Mesenchymal stem cell (in vitro differentiated cells and primary cell): ENCODE results near the gene KIF22.

Experiments used
- DNase-seq: peaks from one replicate; pipeline ENCODE4 v3.0.0-alpha.2; 2013
- H2AFZ ChIP-seq: one replicate; pipeline ENCODE4 v1.6.1; 2013; ENCODE audit warnings: low read depth, mild to moderate bottlenecking, control low read depth, inconsistent platforms, low read length, moderate library complexity
- H2AK5ac ChIP-seq: 2 replicates; pipeline ENCODE4 v1.6.1; 2013; ENCODE audit warnings: low read length, moderate library complexity, mild to moderate bottlenecking, inconsistent platforms; ENCODE audit not compliant: severe bottlenecking
- H2BK120ac ChIP-seq: one replicate; pipeline ENCODE4 v1.6.1; 2013; ENCODE audit warnings: low read depth, mild to moderate bottlenecking, inconsistent platforms, low read length, moderate library complexity
- H2BK12ac ChIP-seq, 2 experiments: one replicate each; pipeline ENCODE4 v1.6.1; 2013; ENCODE audit warnings: inconsistent platforms in 2 of 2, low read length in 2 of 2, mild to moderate bottlenecking in 2 of 2, moderate library complexity in 2 of 2, control low read depth in 1 of 2
- H2BK15ac ChIP-seq: one replicate; pipeline ENCODE4 v1.6.1; 2013; ENCODE audit warnings: mild to moderate bottlenecking, low read depth, inconsistent platforms; ENCODE audit not compliant: poor library complexity, severe bottlenecking
- H2BK5ac ChIP-seq: 2 replicates; pipeline ENCODE4 v1.6.1; 2013; ENCODE audit warnings: low read depth, mild to moderate bottlenecking, low read length, control low read depth, inconsistent platforms; ENCODE audit not compliant: poor library complexity, severe bottlenecking
- H3K14ac ChIP-seq, 2 experiments: one replicate each; pipeline ENCODE4 v1.6.1; 2013; ENCODE audit warnings: inconsistent platforms in 2 of 2, low read length in 2 of 2, control low read depth in 1 of 2, mild to moderate bottlenecking in 1 of 2, moderate library complexity in 1 of 2
- H3K18ac ChIP-seq, 2 experiments: one replicate each; pipeline ENCODE4 v1.6.1; 2013; ENCODE audit warnings: inconsistent platforms in 2 of 2, low read length in 2 of 2, control low read depth in 1 of 2, low read depth in 1 of 2, mild to moderate bottlenecking in 1 of 2
- H3K23ac ChIP-seq, 2 experiments: one replicate each; pipeline ENCODE4 v1.6.1; 2013; ENCODE audit warnings: inconsistent platforms in 2 of 2, low read length in 2 of 2, mild to moderate bottlenecking in 2 of 2, moderate library complexity in 2 of 2, control low read depth in 1 of 2
- H3K27ac ChIP-seq: 2 replicates; pipeline ENCODE4 v1.5.1; 2013; ENCODE audit warnings: mild to moderate bottlenecking, moderate library complexity, low read length, control low read depth, inconsistent platforms; ENCODE audit not compliant: poor library complexity, severe bottlenecking
- H3K27me3 ChIP-seq, 2 experiments: 2 replicates each; pipeline versions ENCODE4 v1.6.1 to v1.7.0; 2013; ENCODE audit warnings: low read length in 2 of 2, mild to moderate bottlenecking in 2 of 2, moderate library complexity in 2 of 2, control low read depth in 1 of 2, inconsistent platforms in 1 of 2; ENCODE audit not compliant: control insufficient read depth in 1 of 2, insufficient read depth in 1 of 2
- H3K36me3 ChIP-seq, 2 experiments: 2 replicates each; pipeline versions ENCODE4 v1.6.1 to v1.7.0; 2013; ENCODE audit warnings: low read length in 2 of 2, control low read depth in 1 of 2, inconsistent platforms in 1 of 2, low read depth in 1 of 2, mild to moderate bottlenecking in 1 of 2; ENCODE audit not compliant: insufficient read depth in 2 of 2, control insufficient read depth in 1 of 2
- H3K4ac ChIP-seq, 2 experiments: one replicate each; pipeline ENCODE4 v1.6.1; 2013; ENCODE audit warnings: inconsistent platforms in 2 of 2, low read length in 2 of 2, mild to moderate bottlenecking in 2 of 2, moderate library complexity in 2 of 2, control low read depth in 1 of 2, low read depth in 1 of 2
- H3K4me1 ChIP-seq: 2 replicates; pipeline ENCODE4 v1.6.1; 2013; ENCODE audit warnings: low read depth, low read length, control low read depth; ENCODE audit not compliant: control insufficient read depth, insufficient read depth
- H3K4me2 ChIP-seq: 2 replicates; pipeline ENCODE4 v1.6.1; 2013; ENCODE audit warnings: low read length, mild to moderate bottlenecking, inconsistent platforms; ENCODE audit not compliant: poor library complexity, severe bottlenecking
- H3K4me3 ChIP-seq, 2 experiments: 2 replicates each; pipeline versions ENCODE4 v1.5.1 to v1.7.0; 2013; ENCODE audit warnings: low read length in 2 of 2, mild to moderate bottlenecking in 2 of 2, control low read depth in 1 of 2, low read depth in 1 of 2; ENCODE audit not compliant: insufficient read depth in 1 of 2
- H3K79me1 ChIP-seq: replicated peaks from 2 replicates; pipeline ENCODE4 v1.6.1; 2013; ENCODE audit warnings: mild to moderate bottlenecking, control low read depth, low read length, inconsistent platforms; ENCODE audit not compliant: poor library complexity, severe bottlenecking
- H3K9ac ChIP-seq: 2 replicates; pipeline ENCODE4 v1.7.0; 2013; ENCODE audit warnings: mild to moderate bottlenecking, low read length, moderate library complexity
- H3K9me3 ChIP-seq: 2 replicates; pipeline ENCODE4 v1.7.0; 2013; ENCODE audit warnings: mild to moderate bottlenecking, low read length; ENCODE audit not compliant: control insufficient read depth
- H4K8ac ChIP-seq: one replicate; pipeline ENCODE4 v1.6.1; 2013; ENCODE audit warnings: inconsistent platforms, mild to moderate bottlenecking, low read length, moderate library complexity
- H4K91ac ChIP-seq: one replicate; pipeline ENCODE4 v1.6.1; 2013; ENCODE audit warnings: mild to moderate bottlenecking, low read length, inconsistent platforms
- WGBS: methylation state at CpG from one replicate; pipeline ENCODE4 v1.1.7; 2013; ENCODE audit warnings: mixed read lengths; 5-methylcytosine and 5-hydroxymethylcytosine counted together

Gene KIF22

DNA sequence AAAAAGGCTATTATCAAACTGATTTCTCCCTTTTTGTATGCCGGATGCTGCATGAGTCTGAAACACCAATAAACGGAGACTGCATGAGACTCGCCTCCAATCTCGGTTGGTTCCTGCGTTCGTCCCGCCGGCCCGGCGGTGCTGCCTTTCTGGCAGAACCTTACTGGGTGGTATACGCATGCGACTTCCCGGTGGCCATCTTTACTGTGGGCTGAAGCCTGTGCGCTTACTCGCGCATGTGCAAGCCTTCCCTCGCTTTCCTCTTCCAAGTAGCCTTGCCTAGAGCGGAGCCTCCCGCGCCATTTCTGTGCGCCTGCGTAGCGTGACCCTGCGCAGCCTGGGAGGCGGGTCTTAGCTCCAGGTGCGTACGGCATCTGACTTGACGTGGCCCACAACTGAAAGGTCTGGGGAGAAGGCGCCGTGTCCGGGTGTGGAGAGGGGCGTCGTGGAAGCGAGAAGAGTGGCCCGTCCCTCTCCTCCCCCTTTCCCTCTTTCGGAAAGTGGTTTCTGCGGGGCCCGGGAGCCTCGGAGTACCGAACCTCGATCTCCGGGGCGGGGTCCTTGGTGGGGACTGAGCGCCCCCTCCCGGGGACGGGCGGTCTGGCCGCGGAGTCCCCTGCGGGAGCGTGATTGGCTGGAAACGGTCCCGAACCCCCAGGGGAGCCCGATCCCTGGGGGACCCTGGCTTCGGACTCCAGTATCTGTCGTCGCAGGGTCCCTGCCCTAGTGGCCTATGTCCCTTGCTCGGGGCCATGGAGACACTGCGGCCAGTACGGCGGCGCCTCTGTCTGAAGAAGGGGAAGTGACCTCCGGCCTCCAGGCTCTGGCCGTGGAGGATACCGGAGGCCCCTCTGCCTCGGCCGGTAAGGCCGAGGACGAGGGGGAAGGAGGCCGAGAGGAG lies 25.5 kb downstream of the KIF22 start, which contains the start of gene PAGR1:
TSS of gene PAGR1 (plus strand) at position 360 of the 901 bp plus-strand sequence. CDS start at position 734, 374 bp downstream.
- under 1% methylated on average over 67 of the region's 70 CpGs for WGBS

DNA sequence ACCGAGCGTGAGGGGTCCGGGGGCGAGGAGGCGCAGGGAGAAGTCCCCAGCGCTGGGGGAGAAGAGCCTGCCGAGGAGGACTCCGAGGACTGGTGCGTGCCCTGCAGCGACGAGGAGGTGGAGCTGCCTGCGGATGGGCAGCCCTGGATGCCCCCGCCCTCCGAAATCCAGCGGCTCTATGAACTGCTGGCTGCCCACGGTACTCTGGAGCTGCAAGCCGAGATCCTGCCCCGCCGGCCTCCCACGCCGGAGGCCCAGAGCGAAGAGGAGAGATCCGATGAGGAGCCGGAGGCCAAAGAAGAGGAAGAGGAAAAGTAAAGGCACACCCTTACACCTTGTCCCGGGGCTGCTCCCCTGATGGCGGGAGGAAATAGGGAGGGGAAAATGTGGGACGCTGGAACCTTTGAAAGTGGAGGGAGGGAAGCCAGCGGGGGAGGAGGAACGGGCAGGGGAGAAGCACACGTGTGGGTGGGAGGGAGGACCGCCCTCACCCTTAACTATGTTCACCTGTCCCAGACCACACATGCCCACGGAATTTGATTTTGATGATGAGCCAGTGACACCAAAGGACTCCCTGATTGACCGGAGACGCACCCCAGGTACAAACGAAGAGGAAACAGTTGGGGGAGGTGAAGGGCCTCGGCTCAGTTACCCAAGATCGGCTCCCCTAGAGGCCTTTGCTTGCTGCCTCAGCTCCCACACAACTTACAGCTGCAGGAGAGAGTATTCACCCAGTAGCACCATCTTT lies 26.3 kb downstream of the KIF22 start:
- under 1% methylated on average over 33 of the region's 37 CpGs for WGBS

More for the DNA sequence above, 25.5 kb downstream of the KIF22 start, which contains the start of gene PAGR1:
- peak; percentile 99 for DNase-seq
- Histone ChIP-seq H2BK5ac (peak within 1 kb of the TSS; percentile 50), H2AK5ac (no peak within 1 kb of the TSS), H3K9me3 (no peaks in the 10 kb centered on the region), H3K36me3 (peaks cover 11 to 22% of the 10 kb centered on the region in 2 experiments), H3K4me3 (peak within 1 kb of the TSS; percentile 71 to 90), H2AFZ (peak within 1 kb of the TSS; percentile 47), H4K8ac (peak within 1 kb of the TSS; percentile 89), H3K14ac (peak within 1 kb of the TSS in 1 of 2 experiments; percentile 84), H3K4me2 (peak within 1 kb of the TSS; percentile 90), H3K9ac (peak within 1 kb of the TSS; percentile 93), H3K4me1 (peaks cover 43% of the 10 kb centered on the region), H2BK15ac (peak within 1 kb of the TSS; percentile 86), H3K79me1 (peaks cover 10% of the 10 kb centered on the region), H3K27ac (peak within 1 kb of the TSS; percentile 89), H3K18ac (peak within 1 kb of the TSS; percentile 92 to 98), H3K23ac (peak within 1 kb of the TSS in 1 of 2 experiments; percentile 34), H4K91ac (peak within 1 kb of the TSS; percentile 78), H2BK120ac (peak within 1 kb of the TSS; percentile 71), H2BK12ac (peak within 1 kb of the TSS; percentile 69 to 84), H3K27me3 (no peaks in the 10 kb centered on the region), H3K4ac (peak within 1 kb of the TSS; percentile 93 to 97)

DNA sequence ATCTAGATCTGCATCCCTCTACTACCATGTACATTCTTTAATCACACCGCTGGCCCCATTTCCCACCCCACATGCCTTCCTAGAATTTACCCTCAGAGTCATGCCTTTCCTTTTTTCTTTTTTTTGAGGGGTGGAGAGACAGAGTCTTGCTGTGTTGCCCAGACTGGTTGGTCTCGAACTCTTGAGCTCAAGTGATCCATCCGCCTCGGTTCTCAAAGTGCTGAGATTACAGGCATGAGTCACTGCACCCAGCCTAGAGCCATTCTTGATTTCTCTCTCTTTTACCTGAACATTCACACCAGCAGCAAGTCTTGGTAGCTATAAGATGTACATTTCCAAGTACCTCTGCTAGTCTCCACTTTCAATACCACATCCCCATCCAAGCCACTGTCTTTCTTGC lies 27.5 kb downstream of the KIF22 start:
- Histone ChIP-seq H4K91ac (no peak overlapping the region), H3K4me1 (peaks cover 34% of the 10 kb centered on the region), H2BK15ac (no peak overlapping the region), H2BK120ac (no peak overlapping the region), H2AFZ (no peak overlapping the region), H3K27me3 (no peaks in the 10 kb centered on the region), H3K36me3 (peaks cover 11 to 28% of the 10 kb centered on the region in 2 experiments), H2AK5ac (no peak overlapping the region), H3K9me3 (no peaks in the 10 kb centered on the region), H3K9ac (peak overlapping the region; percentile 22), H4K8ac (no peak overlapping the region), H3K4ac (no peak overlapping the region), H2BK5ac (no peak overlapping the region), H3K23ac (no peak overlapping the region), H2BK12ac (no peak overlapping the region), H3K4me2 (peak overlapping the region; percentile 27), H3K27ac (no peak overlapping the region), H3K79me1 (peaks cover 7% of the 10 kb centered on the region), H3K4me3 (peak overlapping the region in 1 of 2 experiments; percentile 15), H3K14ac (no peak overlapping the region), H3K18ac (no peak overlapping the region)
- DNase-seq: peak; percentile 12
- WGBS: 80% methylated on average over 4 of the region's 4 CpGs

More for the DNA sequence above, 26.3 kb downstream of the KIF22 start:
- peak; percentile 72 for DNase-seq
- Histone ChIP-seq H3K27ac (peak overlapping the region; percentile 89), H3K4ac (peak overlapping the region; percentile 93 to 97), H3K79me1 (peaks cover 10% of the 10 kb centered on the region), H2AFZ (peak overlapping the region; percentile 18), H3K9me3 (no peaks in the 10 kb centered on the region), H2BK15ac (peak overlapping the region; percentile 86), H3K9ac (peak overlapping the region; percentile 93), H3K4me2 (peak overlapping the region; percentile 88), H3K18ac (peak overlapping the region; percentile 92 to 93), H2BK120ac (peak overlapping the region; percentile 71), H3K36me3 (peaks cover 11 to 22% of the 10 kb centered on the region in 2 experiments), H3K4me1 (peaks cover 40% of the 10 kb centered on the region), H2AK5ac (no peak overlapping the region), H3K14ac (peak overlapping the region in 1 of 2 experiments; percentile 84), H4K8ac (peak overlapping the region; percentile 89), H2BK5ac (peak overlapping the region; percentile 50), H3K23ac (no peak overlapping the region), H2BK12ac (peak overlapping the region; percentile 69 to 84), H4K91ac (peak overlapping the region; percentile 78), H3K4me3 (peak overlapping the region; percentile 71 to 90), H3K27me3 (no peaks in the 10 kb centered on the region)
